ENCODE measurements around the gene STUB1. TPM values are rescaled to one million over a fixed set of nuclear protein-coding genes. Genes with fewer than 3 reads are reported as not detected.

Gene STUB1
- total RNA-seq, 4 donors from 2014 or later, result 107 to 244 (median 140) TPM

- no peak for TF ChIP-seq CTCF (IDR thresholded peaks at IDR 0.05; ENCODE audit: low read depth)
Observed at GRCh38 chr16:646679-647172, 33.5 kb upstream of the STUB1 start.

- no peak for TF ChIP-seq CTCF (IDR thresholded peaks at IDR 0.05; ENCODE audit: low read depth)
Observed at GRCh38 chr16:647173-647902, 32.9 kb upstream of the STUB1 start.

- TF ChIP-seq CTCF (IDR thresholded peaks at IDR 0.05; ENCODE audit: low read depth), result no peak
Observed at GRCh38 chr16:648071-648780, 32.0 kb upstream of the STUB1 start.

GRCh38 chr16:648781-649589, 31.2 kb upstream of the STUB1 start, which contains the start of gene WDR90:
Gene WDR90, plus strand, starts transcription at chr16:649365. Its CDS starts 52 bp downstream, at chr16:649417.
- no peak for TF ChIP-seq CTCF (IDR thresholded peaks at IDR 0.05; ENCODE audit: low read depth)

- TF ChIP-seq CTCF (IDR thresholded peaks at IDR 0.05; ENCODE audit: low read depth), result no peak
Observed at GRCh38 chr16:649631-650030, 30.6 kb upstream of the STUB1 start.

- TF ChIP-seq CTCF (IDR thresholded peaks at IDR 0.05; ENCODE audit: low read depth), result no peak
Observed at GRCh38 chr16:651844-652243, 28.4 kb upstream of the STUB1 start.

Data from subcutaneous adipose tissue (tissue), 4 donors.